Measurements from ENCODE around the gene GULP1. TPM values are rescaled to one million over a fixed set of nuclear protein-coding genes. Genes with fewer than 3 reads are reported as not detected.

The GULP1 gene
- total and polyA plus RNA-seq, 2 donors (not counting 1 experiment from before 2014, with no cell fraction given) = 43.5 to 82.4 TPM

GRCh38 chr2:188450732-188451483, 159.2 kb downstream of the GULP1 start:
- Histone ChIP-seq H2AFZ (ENCODE audit: low read length) (no peak overlapping the region), H3K9ac (ENCODE audit: insufficient read depth, low read length) (no peak overlapping the region), H3K9me3 (ENCODE audit: control insufficient read depth, insufficient read depth, low read depth, low read length) (no peaks in the 10 kb centered on the region), H3K27me3 (ENCODE audit: control insufficient read depth, insufficient read depth, low read length) (no peaks in the 10 kb centered on the region), H3K4me3 (replicated peaks in 1 of 4; ENCODE audit: control extremely low read depth in 1 of 4, insufficient read depth in 1 of 4, low read depth in 3 of 4, low read length in 4 of 4) (no peak overlapping the region), H3K79me2 (ENCODE audit: control insufficient read depth, insufficient read depth, low read length) (no peaks in the 10 kb centered on the region), H3K27ac (ENCODE audit: insufficient read depth, low read length) (no peak overlapping the region), H3K4me1 (ENCODE audit: control insufficient read depth, extremely low read depth, insufficient read depth, low read length) (peaks cover 5% of the 10 kb centered on the region), H3K36me3 (ENCODE audit: control insufficient read depth, insufficient read depth, low read length) (no peaks in the 10 kb centered on the region), H4K20me1 (ENCODE audit: control insufficient read depth, extremely low read depth, insufficient read depth, low read length) (no peaks in the 10 kb centered on the region), H3K4me2 (ENCODE audit: extremely low read depth, insufficient read depth, low read length) (no peak overlapping the region)
- peak; percentile 51 to 54 for DNase-seq (ENCODE audit: low read depth in 2 of 2)
- TF ChIP-seq CTCF (conservative IDR thresholded peaks at IDR 0.05 in 1 of 2, IDR thresholded peaks at IDR 0.05 in 1 of 2; ENCODE audit: low read depth in 1 of 2, low read length in 2 of 2) (no peak), EZH2 (IDR thresholded peaks at IDR 0.05; ENCODE audit: low read length, missing control alignments) (no peak)

- Histone ChIP-seq H3K36me3 (ENCODE audit: control insufficient read depth, insufficient read depth, low read length) (no peaks in the 10 kb centered on the region), H3K4me1 (ENCODE audit: control insufficient read depth, extremely low read depth, insufficient read depth, low read length) (peaks cover 5% of the 10 kb centered on the region), H4K20me1 (ENCODE audit: control insufficient read depth, extremely low read depth, insufficient read depth, low read length) (no peaks in the 10 kb centered on the region), H3K27ac (ENCODE audit: insufficient read depth, low read length) (no peak overlapping the region), H3K9ac (ENCODE audit: insufficient read depth, low read length) (no peak overlapping the region), H3K9me3 (ENCODE audit: control insufficient read depth, insufficient read depth, low read depth, low read length) (no peaks in the 10 kb centered on the region), H2AFZ (ENCODE audit: low read length) (no peak overlapping the region), H3K79me2 (ENCODE audit: control insufficient read depth, insufficient read depth, low read length) (no peaks in the 10 kb centered on the region), H3K4me2 (ENCODE audit: extremely low read depth, insufficient read depth, low read length) (peak overlapping the region; percentile 37), H3K4me3 (replicated peaks in 1 of 4; ENCODE audit: control extremely low read depth in 1 of 4, insufficient read depth in 1 of 4, low read depth in 3 of 4, low read length in 4 of 4) (no peak overlapping the region), H3K27me3 (ENCODE audit: control insufficient read depth, insufficient read depth, low read length) (no peaks in the 10 kb centered on the region)
- peak in 1 of 2 donors; percentile 32 for DNase-seq (ENCODE audit: low read depth in 2 of 2)
- TF ChIP-seq EZH2 (IDR thresholded peaks at IDR 0.05; ENCODE audit: low read length, missing control alignments) (no peak), CTCF (conservative IDR thresholded peaks at IDR 0.05 in 1 of 2, IDR thresholded peaks at IDR 0.05 in 1 of 2; ENCODE audit: low read depth in 1 of 2, low read length in 2 of 2) (no peak)
These were observed 160.4 kb downstream of the GULP1 start for GRCh38 chr2:188452084-188452483.

- Histone ChIP-seq H3K4me3 (replicated peaks in 1 of 4; ENCODE audit: control extremely low read depth in 1 of 4, insufficient read depth in 1 of 4, low read depth in 3 of 4, low read length in 4 of 4) (no peak overlapping the region), H3K79me2 (ENCODE audit: control insufficient read depth, insufficient read depth, low read length) (no peaks in the 10 kb centered on the region), H3K4me2 (ENCODE audit: extremely low read depth, insufficient read depth, low read length) (no peak overlapping the region), H3K9ac (ENCODE audit: insufficient read depth, low read length) (no peak overlapping the region), H3K9me3 (ENCODE audit: control insufficient read depth, insufficient read depth, low read depth, low read length) (no peaks in the 10 kb centered on the region), H3K4me1 (ENCODE audit: control insufficient read depth, extremely low read depth, insufficient read depth, low read length) (peaks cover 2% of the 10 kb centered on the region), H3K27me3 (ENCODE audit: control insufficient read depth, insufficient read depth, low read length) (no peaks in the 10 kb centered on the region), H3K27ac (ENCODE audit: insufficient read depth, low read length) (no peak overlapping the region), H2AFZ (ENCODE audit: low read length) (no peak overlapping the region), H3K36me3 (ENCODE audit: control insufficient read depth, insufficient read depth, low read length) (no peaks in the 10 kb centered on the region), H4K20me1 (ENCODE audit: control insufficient read depth, extremely low read depth, insufficient read depth, low read length) (no peaks in the 10 kb centered on the region)
- TF ChIP-seq EZH2 (IDR thresholded peaks at IDR 0.05; ENCODE audit: low read length, missing control alignments) (no peak), CTCF (conservative IDR thresholded peaks at IDR 0.05 in 1 of 2, IDR thresholded peaks at IDR 0.05 in 1 of 2; ENCODE audit: low read depth in 1 of 2, low read length in 2 of 2) (peak in 1 of 2 donors; percentile 18)
- no peak for DNase-seq (ENCODE audit: low read depth in 2 of 2)
These were observed 164.6 kb downstream of the GULP1 start for GRCh38 chr2:188456114-188456909.
